Forelimb muscle (tissue), 1 donor: ENCODE data around the gene MARCHF10. TPM values are rescaled to one million over a fixed set of nuclear protein-coding genes. Genes with fewer than 3 reads are reported as not detected.

Experiments
- DNase-seq: peaks from one replicate; pipeline ENCODE4 v3.0.0-alpha.2; 2013; ENCODE audit warnings: low read depth
- polyA plus RNA-seq: library from polyadenylated mRNA; unstranded; fragments of 120-200 nt; gene quantifications from one replicate; pipeline ENCODE4 v1.2.1, GENCODE V29; 2013; ENCODE audit not compliant: insufficient read length

Gene MARCHF10
- polyA plus RNA-seq, 1 donor = 0.77 TPM

- DNase-seq = no peak
Measured at GRCh38 chr17:62822080-62822904, 14.2 kb upstream of the MARCHF10 start.

- no peak for DNase-seq
Measured at GRCh38 chr17:62821189-62822079, 13.3 kb upstream of the MARCHF10 start.

GRCh38 chr17:62819511-62820221 is 11.6 kb upstream of the MARCHF10 start:
- DNase-seq = peak; percentile 78

- DNase-seq = no peak
Measured at GRCh38 chr17:62818526-62818925, 10.4 kb upstream of the MARCHF10 start.

DNA sequence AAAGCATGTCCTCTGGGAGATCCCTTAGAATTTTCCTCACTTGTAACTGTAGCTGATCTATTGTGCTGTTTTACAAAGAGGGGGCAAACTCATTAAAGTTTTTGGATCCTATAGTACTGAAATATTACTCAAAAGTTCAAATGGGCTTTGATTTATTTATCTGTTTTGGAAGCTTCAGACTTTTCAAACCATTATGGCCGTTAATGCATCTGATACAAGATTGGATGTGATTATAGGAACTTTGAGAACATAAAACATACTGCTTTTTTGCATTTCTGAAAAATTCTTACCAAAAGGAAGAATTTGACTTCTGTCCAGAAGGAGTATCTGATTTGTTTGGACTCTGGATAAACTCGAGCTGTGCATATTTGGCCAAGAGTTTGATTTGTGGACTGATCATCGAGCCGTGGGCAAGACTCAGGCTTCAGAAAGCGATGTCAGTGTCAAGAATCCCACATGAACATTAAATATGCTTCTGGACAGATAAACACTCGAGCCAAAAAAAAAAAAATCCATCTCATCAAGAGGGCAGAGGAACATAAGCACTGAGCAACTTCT is 8.2 kb upstream of the MARCHF10 start:
- DNase-seq = no peak

GRCh38 chr17:62809656-62810055 is 1.5 kb upstream of the MARCHF10 start:
- no peak for DNase-seq

DNA sequence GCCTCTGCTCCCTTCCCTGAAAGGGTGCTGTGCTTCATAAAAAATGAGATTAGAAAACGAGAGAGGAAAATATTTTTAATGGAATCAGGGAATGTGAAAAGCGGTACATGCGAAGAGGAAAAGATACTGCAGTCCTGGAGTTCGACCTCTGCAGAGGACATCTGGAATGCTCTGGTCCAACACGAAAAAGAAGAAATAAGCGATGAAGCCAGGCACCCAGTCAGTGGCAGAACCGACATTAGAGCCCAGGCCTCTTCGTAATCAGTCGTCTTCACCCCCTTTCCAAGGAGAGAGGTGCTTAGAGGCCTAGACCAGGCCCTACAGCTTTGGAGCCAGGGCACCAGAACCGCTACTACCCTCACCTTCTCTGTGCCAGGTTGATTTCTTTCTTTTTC is 459 bp upstream of the MARCHF10 start:
- DNase-seq = no peak

DNA sequence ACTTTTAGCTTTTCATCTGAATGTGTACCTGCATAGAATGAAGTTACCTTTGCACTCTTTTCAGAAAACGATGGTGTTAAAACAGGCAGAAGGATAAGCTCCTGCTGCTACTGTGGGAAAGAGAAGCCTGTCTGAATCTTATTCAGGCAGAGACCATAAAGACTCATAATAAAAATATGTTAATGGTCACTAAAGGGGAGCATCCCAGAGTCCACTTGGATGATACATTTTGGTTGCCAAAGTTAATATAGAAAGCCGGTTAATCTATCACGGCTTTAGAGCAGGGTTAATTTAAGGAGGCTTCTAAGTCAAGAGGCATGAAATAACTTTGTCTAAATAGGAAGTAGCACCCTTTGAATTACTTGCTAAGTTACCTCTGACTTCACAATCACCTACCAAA is 2.9 kb downstream of the MARCHF10 start:
- DNase-seq = no peak

- DNase-seq = no peak
Measured at GRCh38 chr17:62804822-62805221, 3.3 kb downstream of the MARCHF10 start.

DNA sequence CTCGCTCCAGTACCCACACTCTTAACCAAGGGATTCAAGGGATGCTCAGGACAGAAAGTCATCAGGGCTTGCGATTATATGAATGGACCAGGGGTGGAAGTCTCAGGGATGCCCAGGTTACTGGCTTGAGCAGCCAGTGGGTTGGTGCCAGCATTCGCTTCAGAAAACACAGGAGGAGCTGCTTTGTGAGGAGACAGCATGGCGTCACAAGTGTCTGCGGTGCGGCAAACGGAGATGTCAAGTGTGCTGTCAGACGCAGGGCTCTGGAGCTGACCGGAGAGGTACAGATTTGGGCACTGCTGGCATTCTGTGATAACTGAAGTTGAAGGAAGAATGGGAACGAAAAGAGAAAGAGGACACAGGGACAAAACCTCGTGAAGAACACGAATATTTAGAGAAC is 4.1 kb downstream of the MARCHF10 start:
- no peak for DNase-seq

DNA sequence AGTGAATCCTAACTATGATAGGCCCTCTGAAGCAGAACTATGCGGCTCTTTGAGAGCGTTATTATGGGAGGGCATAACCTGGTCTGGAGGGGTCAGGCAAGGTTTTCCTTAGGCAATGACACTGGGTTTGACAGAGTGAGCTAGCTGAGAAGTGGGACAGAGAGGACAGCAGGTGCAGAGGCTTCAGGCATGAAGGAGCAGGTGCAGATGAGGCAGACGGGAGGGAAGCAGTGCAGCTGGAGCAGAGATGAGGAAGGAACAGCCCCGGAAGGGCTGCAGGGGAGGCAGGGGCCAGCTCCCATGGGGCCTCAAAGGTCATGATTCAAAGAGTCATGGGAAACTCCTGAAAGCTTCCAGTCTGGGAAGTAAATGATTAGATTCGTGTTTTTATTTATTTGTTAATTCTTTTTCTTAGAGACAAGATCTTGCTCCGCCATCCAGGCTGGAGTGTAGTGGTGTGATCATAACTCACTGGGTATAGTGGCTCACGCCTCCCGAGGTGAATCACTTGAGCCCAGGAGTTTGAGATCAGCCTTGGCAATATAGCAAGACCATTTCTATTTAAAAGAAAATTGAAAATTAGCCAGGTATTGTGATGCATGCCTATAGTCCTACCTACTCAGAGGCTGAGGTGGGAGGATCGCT is 5.4 kb downstream of the MARCHF10 start:
- no peak for DNase-seq

DNA sequence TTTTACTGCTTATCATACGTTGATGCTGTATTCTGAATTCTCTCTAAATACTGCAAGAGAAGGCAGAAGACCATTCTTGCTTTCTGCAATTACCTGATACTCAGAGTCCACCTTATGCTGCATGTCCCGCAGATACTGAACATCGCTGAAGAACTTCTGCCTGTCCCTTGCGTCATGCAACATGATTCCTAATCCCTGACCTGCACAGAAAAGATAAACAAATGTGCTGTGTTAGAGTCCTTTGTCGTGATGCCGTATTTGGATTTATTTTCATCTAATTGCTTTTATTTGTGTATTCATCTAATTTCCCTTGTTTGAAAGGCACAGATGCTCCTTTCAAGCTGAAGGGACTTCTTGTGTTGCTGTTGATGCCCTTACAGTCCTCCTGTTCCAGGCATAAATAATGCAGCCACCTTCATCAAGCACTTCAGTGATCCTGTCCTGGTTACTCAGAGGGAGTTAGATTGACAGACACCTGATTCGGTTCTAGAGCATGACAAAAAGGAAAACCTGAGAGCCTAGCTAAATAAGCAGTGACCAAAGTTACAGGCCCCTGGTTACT is 6.5 kb downstream of the MARCHF10 start:
- no peak for DNase-seq

- no peak for DNase-seq
Measured at GRCh38 chr17:62800585-62800984, 7.5 kb downstream of the MARCHF10 start.

- DNase-seq = no peak
Measured at GRCh38 chr17:62797959-62798358, 10.2 kb downstream of the MARCHF10 start.

DNA sequence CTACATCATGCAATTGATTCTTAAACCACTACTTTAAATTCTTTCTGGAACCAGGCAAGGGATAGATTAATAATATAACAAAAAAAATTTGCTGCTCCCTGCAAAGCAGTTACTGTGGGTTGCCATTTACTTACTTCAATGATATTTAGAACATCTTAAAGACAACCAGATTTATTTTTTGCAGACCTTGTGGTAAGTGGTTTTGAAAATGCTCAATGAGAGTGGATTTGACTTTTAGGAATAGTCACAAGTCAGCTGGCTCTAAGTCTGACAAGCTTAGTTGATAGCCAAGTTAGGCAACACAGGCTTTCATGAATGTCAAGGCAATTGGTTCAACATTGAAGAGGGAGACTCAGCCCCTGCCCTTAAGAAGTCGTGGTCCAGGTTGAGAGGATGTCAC is 11.8 kb downstream of the MARCHF10 start:
- no peak for DNase-seq

- no peak for DNase-seq
Measured at GRCh38 chr17:62794666-62794971, 13.5 kb downstream of the MARCHF10 start.

- no peak for DNase-seq
Measured at GRCh38 chr17:62793919-62794665, 14.0 kb downstream of the MARCHF10 start.

DNA sequence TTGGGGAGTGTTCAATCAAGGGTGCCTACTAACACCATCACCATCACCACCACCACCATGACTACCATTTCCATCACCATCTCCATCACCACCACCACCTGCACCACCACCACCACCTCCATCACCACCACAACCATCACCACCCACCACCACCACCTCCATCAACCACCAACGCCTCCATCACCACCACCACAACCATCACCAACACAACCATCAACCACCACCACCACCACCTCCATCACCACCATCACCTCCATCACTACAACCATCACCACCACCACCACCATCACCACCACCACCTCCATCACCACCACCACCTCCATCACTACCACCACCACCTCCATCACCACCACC is 15.7 kb downstream of the MARCHF10 start:
- no peak for DNase-seq

- DNase-seq = no peak
Measured at GRCh38 chr17:62791767-62792446, 16.2 kb downstream of the MARCHF10 start.

GRCh38 chr17:62791235-62791734 is 16.8 kb downstream of the MARCHF10 start:
- DNase-seq = no peak
